ENCODE results near the gene DNM3.

DNA sequence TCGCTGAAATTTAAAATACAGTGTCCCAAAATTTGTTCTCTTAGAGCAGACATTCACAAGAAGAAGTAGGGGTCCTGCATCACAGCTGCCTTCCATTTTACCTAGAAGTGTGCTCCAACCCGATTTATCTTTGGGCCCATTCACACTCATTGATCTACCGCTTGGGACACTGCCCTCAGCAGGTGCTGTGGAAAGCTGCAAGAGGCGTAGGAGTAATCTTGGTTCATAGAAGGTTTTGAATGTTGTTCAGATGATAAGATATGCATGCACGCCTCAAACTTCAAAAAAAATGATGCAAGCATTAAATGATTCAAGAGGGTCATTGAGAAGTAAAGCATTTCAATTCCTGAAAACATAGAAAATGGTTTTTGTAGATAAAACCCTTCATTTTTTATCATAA lies 560.6 kb downstream of the DNM3 start:
- TF ChIP-seq, protein P1, sequence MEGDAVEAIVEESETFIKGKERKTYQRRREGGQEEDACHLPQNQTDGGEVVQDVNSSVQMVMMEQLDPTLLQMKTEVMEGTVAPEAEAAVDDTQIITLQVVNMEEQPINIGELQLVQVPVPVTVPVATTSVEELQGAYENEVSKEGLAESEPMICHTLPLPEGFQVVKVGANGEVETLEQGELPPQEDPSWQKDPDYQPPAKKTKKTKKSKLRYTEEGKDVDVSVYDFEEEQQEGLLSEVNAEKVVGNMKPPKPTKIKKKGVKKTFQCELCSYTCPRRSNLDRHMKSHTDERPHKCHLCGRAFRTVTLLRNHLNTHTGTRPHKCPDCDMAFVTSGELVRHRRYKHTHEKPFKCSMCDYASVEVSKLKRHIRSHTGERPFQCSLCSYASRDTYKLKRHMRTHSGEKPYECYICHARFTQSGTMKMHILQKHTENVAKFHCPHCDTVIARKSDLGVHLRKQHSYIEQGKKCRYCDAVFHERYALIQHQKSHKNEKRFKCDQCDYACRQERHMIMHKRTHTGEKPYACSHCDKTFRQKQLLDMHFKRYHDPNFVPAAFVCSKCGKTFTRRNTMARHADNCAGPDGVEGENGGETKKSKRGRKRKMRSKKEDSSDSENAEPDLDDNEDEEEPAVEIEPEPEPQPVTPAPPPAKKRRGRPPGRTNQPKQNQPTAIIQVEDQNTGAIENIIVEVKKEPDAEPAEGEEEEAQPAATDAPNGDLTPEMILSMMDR (IDR thresholded peaks at IDR 0.05; ENCODE audit: extremely low read depth in 1 of 2, insufficient read depth in 1 of 2, low read depth in 1 of 2, low read length in 2 of 2): peak in 1 of 2 donors; percentile 7
- TF ChIP-seq POLR2A (IDR thresholded peaks at IDR 0.05; ENCODE audit: low read depth, low read length): no peak
- no peak for TF ChIP-seq EZH2 (IDR thresholded peaks at IDR 0.05; ENCODE audit: borderline replicate concordance, low read depth, low read length, severe bottlenecking)
- TF ChIP-seq, protein P2, sequence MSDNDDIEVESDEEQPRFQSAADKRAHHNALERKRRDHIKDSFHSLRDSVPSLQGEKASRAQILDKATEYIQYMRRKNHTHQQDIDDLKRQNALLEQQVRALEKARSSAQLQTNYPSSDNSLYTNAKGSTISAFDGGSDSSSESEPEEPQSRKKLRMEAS (IDR thresholded peaks at IDR 0.05; ENCODE audit: insufficient read depth, insufficient read length): no peak
- no peak for TF ChIP-seq JUN (IDR thresholded peaks at IDR 0.05; ENCODE audit: borderline replicate concordance, insufficient read depth, insufficient read length, low read depth)
- TF ChIP-seq FOS (IDR thresholded peaks at IDR 0.05; ENCODE audit: borderline replicate concordance, insufficient read depth, low read length): no peak
- no peak for TF ChIP-seq MYC (IDR thresholded peaks at IDR 0.05; ENCODE audit: low read depth, low read length)
